Esophagus squamous epithelium (tissue), 5 donors: ENCODE results near the gene PSENEN. TPM values are rescaled to one million over a fixed set of nuclear protein-coding genes. Genes with fewer than 3 reads are reported as not detected.

ENCODE experiments used
- DNase-seq: peaks from one replicate; lab custom pipeline; 2025; lab: John Stamatoyannopoulos, UW
- H3K27ac ChIP-seq, 4 donors: fragments of 200-600 bp; sonication (generic); one replicate each; pipeline ENCODE4 v1.5.1; 2016 to 2019; ENCODE audit warnings: mild to moderate bottlenecking in 1 of 4
- H3K27me3 ChIP-seq, 4 donors: fragments of 200-600 bp; sonication (generic); 1 replicate in 3 of 4; 2 replicates in 1 of 4; pipeline versions ENCODE4 v1.5.1 to v1.6.0; 2017 to 2021; ENCODE audit warnings: antibody characterized with exemption in 1 of 4
- H3K36me3 ChIP-seq, 3 donors: fragments of 200-600 bp; sonication (generic); one replicate each; pipeline ENCODE4 v1.5.1; 2016 to 2019
- H3K4me1 ChIP-seq, 3 donors: fragments of 200-600 bp; sonication (generic); one replicate each; pipeline ENCODE4 v1.5.1; 2017 to 2019
- H3K4me3 ChIP-seq, 4 donors: fragments of 200-600 bp; sonication (generic); 1 replicate in 3 of 4; 2 replicates in 1 of 4; pipeline ENCODE4 v1.5.1; 2016 to 2019; ENCODE audit warnings: mild to moderate bottlenecking in 2 of 4, moderate library complexity in 1 of 4
- H3K9me3 ChIP-seq, 3 donors: fragments of 200-600 bp; sonication (generic); one replicate each; pipeline ENCODE4 v1.5.1; 2016 to 2019
- CTCF ChIP-seq, 6 experiments: fragments of 450-650 bp in 4 of 6; fragments of 200-600 bp in 2 of 6; sonication (generic) in 2 of 6; IDR thresholded peaks; one replicate each; pipeline ENCODE4 v1.5.1; 2016 to 2019; ENCODE audit warnings: antibody characterized with exemption in 6 of 6, mild to moderate bottlenecking in 4 of 6, moderate library complexity in 4 of 6
- POLR2A ChIP-seq, 4 donors: fragments of 450-650 bp; IDR thresholded peaks; one replicate each; pipeline ENCODE4 v1.6.1; 2017; ENCODE audit warnings: antibody characterized with exemption in 4 of 4, mild to moderate bottlenecking in 4 of 4, moderate library complexity in 3 of 4
- WGBS, 2 donors: methylation state at CpG; one replicate each; pipeline ENCODE4 v1.1.5; 2018; 5-methylcytosine and 5-hydroxymethylcytosine counted together
- intact Hi-C: fragments of 100-400 bp; cut with DNase I; formaldehyde crosslinking; loops from one replicate; pipeline ENCODE4 v1.15.0; 2022
- total RNA-seq, 4 donors: library from RNA; depleted of rRNA; stranded (reverse); fragments of >200 nt; gene quantifications; one replicate each; pipeline ENCODE4 v1.1.0, GENCODE V29; 2016
- donor health status: DM: yes; HTN: yes; CAD: no.

PSENEN gene
- total RNA-seq, 4 donors from 2014 or later = 23.3 to 33.9 (median 32.3) TPM

DNA sequence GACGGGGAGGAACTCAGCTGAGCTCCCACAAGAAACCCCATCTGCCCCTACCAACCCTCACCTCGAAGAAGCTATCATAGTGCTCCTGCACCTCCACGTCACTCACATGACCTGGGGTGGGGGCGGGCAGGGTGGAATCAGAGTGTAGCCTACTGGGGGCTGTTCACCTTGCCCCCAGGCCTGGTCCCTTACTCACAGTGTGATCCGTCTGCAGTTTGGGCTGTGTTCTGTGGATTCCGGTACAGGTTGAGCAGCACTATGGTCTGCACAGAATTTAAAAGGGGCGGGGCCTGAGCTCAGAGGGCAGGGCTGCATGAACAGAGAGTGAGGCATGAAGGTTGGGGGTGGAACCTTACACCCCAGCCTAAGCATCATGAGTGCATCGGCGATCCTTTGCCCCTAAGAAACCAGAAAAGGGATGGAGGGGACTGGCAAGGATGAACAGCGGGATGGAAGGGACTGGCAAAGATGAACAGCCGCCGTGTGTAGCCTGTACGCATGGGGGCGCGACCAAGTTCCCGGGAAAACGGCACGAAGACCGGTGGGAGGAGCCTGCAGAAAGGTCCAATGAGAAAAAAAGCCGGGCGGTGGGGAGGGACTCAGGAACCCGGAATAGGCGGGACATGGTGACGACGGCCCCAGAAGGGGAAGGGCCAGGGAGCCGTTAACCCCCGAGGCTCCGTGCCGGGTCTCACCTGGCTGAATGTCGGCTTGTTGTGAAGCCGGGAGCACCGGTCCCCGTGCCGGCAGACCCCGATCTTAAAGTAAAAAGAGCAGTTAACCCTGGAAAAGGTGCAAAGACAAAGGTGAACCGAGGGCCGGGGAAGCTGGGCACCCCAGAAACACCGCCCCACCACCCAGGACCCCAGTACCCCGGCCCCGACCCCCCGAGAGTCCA lies 772 bp upstream of the PSENEN start:
- H3K27me3 ChIP-seq = no peaks in the 10 kb centered on the region
- H3K4me1 ChIP-seq = peaks cover 31 to 82% (median 44%) of the 10 kb centered on the region in 3 donors
- 5 to 6% methylated on average over 27 to 36 of the region's 41 CpGs for WGBS, 2 donors
- H3K27ac ChIP-seq = peak overlapping the region; percentile 100
- TF ChIP-seq POLR2A (IDR thresholded peaks at IDR 0.05) (peak in 1 of 4 donors; percentile 13), CTCF (IDR thresholded peaks at IDR 0.05) (peak in 5 of 6 experiments; percentile 10 to 35 (median 31))
- H3K36me3 ChIP-seq = peaks cover 0 to 19% (median 0%) of the 10 kb centered on the region in 3 donors
- DNase-seq = peak; percentile 70
- intact Hi-C loops = no loop called here
- H3K9me3 ChIP-seq = no peaks in the 10 kb centered on the region
- peak overlapping the region; percentile 90 to 97 (median 92) for H3K4me3 ChIP-seq

DNA sequence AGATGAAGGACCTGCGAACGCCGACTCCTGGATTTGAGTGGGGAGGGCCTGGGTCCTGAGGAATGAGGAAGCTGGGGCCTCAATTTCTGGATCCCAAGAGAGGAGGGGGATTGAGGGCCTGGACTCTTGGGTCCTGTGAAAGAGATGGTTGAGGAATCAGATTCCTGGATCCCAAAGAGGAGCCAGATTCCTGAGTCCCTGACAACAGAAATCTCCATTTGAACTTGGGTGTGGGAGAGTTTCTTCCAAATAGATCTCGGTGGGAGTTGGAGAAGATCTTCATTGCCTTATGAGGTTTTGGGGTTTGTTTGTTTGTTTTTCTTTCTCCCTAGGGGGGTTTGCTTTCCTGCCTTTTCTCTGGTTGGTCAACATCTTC lies 624 bp downstream of the PSENEN start:
- 2 to 6% methylated on average over 4 of the region's 4 CpGs for WGBS, 2 donors
- intact Hi-C loops = no loop called here
- Histone ChIP-seq H3K36me3 (peaks cover 0 to 19% (median 0%) of the 10 kb centered on the region in 3 donors), H3K27me3 (no peaks in the 10 kb centered on the region), H3K27ac (peak overlapping the region; percentile 100), H3K4me1 (peaks cover 22 to 77% (median 42%) of the 10 kb centered on the region in 3 donors), H3K4me3 (peak overlapping the region; percentile 90 to 97 (median 92)), H3K9me3 (no peaks in the 10 kb centered on the region)
- no peak for TF ChIP-seq POLR2A (IDR thresholded peaks at IDR 0.05)
- no peak for TF ChIP-seq CTCF (IDR thresholded peaks at IDR 0.05)
- no peak for DNase-seq

- WGBS, 2 donors = 80 to 83% methylated on average over 5 of the region's 5 CpGs
- Histone ChIP-seq H3K36me3 (peaks cover 0 to 22% (median 0%) of the 10 kb centered on the region in 3 donors), H3K4me3 (peak overlapping the region; percentile 90 to 97 (median 92)), H3K4me1 (peaks cover 20 to 72% (median 39%) of the 10 kb centered on the region in 3 donors), H3K27me3 (no peaks in the 10 kb centered on the region), H3K27ac (peak overlapping the region in 2 of 4 donors; percentile 100), H3K9me3 (no peaks in the 10 kb centered on the region)
- DNase-seq = no peak
- intact Hi-C loops = no loop called here
- TF ChIP-seq CTCF (IDR thresholded peaks at IDR 0.05) (no peak), POLR2A (IDR thresholded peaks at IDR 0.05) (no peak)
These were observed 1.1 kb downstream of the PSENEN start for GRCh38 chr19:35746531-35746930.

DNA sequence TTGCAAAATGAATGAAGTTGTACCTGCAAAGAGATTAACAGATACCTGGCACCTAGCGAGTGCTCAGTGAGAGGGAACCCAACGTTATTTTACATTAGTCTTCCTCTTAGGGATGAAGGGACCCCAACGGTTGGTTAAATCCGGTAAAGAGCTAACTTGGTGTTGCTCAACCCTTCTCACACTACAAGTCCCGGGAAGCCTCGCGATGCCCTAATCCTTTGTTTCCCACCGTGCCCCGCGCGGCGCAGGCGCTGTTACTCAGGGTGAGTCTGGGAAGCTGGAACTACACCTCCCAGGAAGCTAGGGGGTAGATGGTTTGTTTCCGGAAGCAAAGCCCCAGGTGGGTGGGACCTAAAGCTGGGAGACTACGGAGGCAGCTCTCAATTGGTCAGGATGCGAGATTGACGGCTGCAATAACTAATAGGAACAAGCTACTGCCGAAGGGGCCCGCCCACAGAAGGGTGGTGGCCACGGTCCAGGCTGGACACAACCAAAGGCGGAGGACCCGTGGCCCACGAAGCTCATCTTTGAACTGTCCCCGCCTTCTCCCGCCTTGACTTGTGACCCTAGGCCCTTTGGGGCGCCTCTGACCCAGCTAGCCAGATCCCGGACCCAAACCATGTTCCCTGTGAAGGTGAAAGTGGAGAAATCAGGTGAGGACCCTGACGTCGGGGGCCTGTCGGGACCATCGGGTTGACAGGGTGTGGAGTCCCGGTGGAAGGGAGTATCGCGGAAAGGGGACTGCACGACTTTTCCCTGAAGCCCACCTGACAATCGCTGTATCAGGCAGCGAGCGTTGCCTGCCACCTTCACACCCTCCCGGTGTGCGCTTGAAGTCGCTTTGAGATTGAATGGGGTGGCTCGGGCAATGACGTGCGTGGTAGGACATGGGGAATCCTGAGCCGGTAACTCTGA lies 2.9 kb downstream of the PSENEN start, which contains the start of gene LIN37:
TSS of gene LIN37 (plus strand) at position 471 of the 915 bp plus-strand sequence. CDS start at position 620, 149 bp downstream.
- H3K9me3 ChIP-seq = no peaks in the 10 kb centered on the region
- peak within 1 kb of the TSS; percentile 81 to 89 (median 85) for H3K27ac ChIP-seq
- peak within 1 kb of the TSS; percentile 65 to 80 (median 72) for H3K4me3 ChIP-seq
- intact Hi-C loops = no loop called here
- peaks cover 8 to 27% (median 10%) of the 10 kb centered on the region in 3 donors for H3K36me3 ChIP-seq
- DNase-seq = peak; percentile 98
- peaks cover 20 to 55% (median 39%) of the 10 kb centered on the region in 3 donors for H3K4me1 ChIP-seq
- TF ChIP-seq POLR2A (IDR thresholded peaks at IDR 0.05) (peak in 3 of 4 donors; percentile 72 to 85 (median 73)), CTCF (IDR thresholded peaks at IDR 0.05) (peak in 4 of 6 experiments; percentile 19 to 54 (median 46))
- 1% methylated on average over 23 to 35 of the region's 45 CpGs for WGBS, 2 donors
- no peaks in the 10 kb centered on the region for H3K27me3 ChIP-seq
